Measurements from ENCODE around the gene BLOC1S6.

Gene BLOC1S6, protein sequence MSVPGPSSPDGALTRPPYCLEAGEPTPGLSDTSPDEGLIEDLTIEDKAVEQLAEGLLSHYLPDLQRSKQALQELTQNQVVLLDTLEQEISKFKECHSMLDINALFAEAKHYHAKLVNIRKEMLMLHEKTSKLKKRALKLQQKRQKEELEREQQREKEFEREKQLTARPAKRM

GRCh38 chr15:45587095-45587862, at the start of gene BLOC1S6:
BLOC1S6 (plus strand) TSS chr15:45587379; CDS start chr15:45587444, 65 bp downstream.
- peak; percentile 83 for DNase-seq (ENCODE audit: low read depth)

DNA sequence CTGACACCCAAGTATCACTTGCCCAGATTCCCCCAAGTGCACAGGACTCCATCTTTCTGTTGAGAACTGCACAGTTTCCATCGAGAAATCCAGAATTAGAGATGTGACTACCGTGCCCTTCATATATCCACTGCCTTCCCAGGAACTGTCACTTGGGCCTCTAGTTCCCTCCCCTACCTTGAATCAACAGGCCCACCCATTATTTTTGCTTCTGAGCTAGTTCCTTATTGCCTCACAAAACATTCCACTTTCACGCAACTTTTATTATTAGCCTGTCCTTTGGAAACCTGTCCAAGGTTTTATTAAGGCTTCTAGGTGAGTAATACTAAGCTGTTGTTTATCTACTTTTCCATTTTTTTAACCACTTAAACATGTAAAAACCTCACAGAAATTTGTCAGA, 47.5 kb upstream of the BLOC1S6 start:
- no peak for DNase-seq (ENCODE audit: low read depth)

DNA sequence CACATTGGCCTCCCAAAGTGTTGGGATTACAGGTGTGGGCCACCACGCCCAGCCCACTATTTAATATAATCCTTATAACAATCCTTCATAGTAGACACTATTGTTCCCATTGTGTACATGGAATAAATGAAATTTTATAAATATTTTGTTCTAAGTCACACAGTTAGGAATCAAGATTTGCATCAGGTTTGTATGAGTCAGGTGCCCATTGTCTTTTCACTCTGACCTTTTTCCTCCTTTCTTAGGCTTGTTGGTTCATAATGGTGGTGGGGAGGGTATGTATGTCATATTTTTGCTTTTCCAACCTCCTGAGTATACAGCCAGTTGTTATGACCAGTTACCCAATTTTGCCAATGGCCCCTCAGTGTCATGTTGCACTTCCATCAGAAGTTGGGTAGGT, 46.6 kb upstream of the BLOC1S6 start:
- DNase-seq (ENCODE audit: low read depth) = no peak

DNA sequence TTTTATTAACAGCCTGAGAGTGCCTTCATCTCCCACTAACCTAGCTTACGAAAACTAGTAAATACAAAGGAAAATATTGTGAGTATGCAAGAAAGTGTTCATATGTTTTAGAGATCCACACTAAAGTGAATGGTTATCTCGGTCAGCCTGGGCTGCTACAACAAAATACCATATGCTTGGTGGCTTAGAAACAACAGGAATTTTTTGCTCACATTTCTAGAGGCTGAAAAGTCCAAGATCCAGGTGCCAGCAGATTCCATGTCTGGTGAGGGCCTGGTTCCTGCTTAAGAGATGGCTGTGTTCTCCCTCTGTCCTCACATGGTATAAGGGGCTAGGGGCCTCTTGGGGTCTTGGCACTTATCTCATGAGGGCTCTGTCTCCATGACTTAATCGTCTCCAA, 44.1 kb upstream of the BLOC1S6 start:
- no peak for DNase-seq (ENCODE audit: low read depth)

- no peak for DNase-seq (ENCODE audit: low read depth)
Observed at GRCh38 chr15:45544266-45545023, 42.7 kb upstream of the BLOC1S6 start.

- no peak for DNase-seq (ENCODE audit: low read depth)
Observed at GRCh38 chr15:45546789-45547188, 40.4 kb upstream of the BLOC1S6 start.

DNA sequence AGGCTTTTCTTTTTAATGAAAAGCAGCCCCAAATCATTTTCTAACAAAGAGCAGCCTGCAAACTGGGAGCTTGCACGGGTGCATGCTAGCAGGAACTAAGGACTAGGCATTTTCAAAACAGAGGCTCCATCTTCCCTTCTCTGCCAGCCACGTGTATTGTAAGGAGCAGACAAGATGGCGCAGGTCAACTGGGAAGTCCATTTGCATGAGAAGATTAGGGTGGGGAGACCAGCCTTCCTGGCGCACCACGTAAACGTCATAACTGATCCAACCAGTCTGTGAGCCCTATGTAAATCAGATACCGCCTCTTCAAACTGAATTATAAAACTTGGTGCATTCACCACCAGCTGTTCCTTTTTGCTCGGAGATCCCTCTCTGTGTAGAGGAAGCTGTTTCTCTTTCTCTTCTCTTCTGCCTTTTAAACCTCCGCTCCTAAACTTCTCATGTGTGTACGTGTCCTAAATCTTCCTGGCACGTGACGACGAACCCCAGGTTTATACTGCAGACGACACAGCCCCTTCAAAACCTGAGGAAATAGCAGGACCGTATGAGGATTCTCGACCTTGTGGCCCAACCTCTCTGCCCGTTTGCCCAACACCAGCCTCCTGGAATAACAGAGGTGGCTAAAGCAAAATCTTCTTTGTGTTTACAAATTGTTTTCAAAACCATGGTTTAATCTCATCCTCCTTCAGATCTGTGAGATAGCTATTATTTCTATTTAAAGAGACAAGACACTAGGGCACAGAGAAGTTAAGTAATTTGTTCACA, 38.2 kb upstream of the BLOC1S6 start:
- no peak for DNase-seq (ENCODE audit: low read depth)

GRCh38 chr15:45549541-45550220, 37.5 kb upstream of the BLOC1S6 start:
- no peak for DNase-seq (ENCODE audit: low read depth)

- DNase-seq (ENCODE audit: low read depth) = no peak
Observed at GRCh38 chr15:45550436-45550835, 36.7 kb upstream of the BLOC1S6 start.

DNA sequence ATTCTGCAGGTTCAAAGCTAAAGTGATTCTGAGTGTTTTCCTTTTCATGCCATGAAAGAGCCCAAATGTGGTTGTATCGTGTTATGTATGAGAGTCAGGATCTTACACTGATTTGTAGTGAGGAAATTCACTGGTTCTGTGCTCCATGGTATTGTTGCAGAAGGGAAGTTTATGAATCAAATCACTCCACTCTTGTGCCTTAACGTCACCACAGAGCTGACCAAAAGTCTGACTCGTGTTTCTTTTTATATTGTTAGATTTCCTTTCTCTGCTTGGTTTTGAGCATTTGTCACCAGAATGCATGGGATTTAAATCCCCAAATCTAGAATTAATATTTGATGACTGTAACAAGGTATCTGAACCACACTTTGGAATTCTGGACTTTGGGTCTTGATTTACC, 35.5 kb upstream of the BLOC1S6 start:
- DNase-seq (ENCODE audit: low read depth) = no peak

GRCh38 chr15:45555934-45556608, 31.1 kb upstream of the BLOC1S6 start:
- no peak for DNase-seq (ENCODE audit: low read depth)

- no peak for DNase-seq (ENCODE audit: low read depth)
Observed at GRCh38 chr15:45572617-45573016, 14.6 kb upstream of the BLOC1S6 start.

DNA sequence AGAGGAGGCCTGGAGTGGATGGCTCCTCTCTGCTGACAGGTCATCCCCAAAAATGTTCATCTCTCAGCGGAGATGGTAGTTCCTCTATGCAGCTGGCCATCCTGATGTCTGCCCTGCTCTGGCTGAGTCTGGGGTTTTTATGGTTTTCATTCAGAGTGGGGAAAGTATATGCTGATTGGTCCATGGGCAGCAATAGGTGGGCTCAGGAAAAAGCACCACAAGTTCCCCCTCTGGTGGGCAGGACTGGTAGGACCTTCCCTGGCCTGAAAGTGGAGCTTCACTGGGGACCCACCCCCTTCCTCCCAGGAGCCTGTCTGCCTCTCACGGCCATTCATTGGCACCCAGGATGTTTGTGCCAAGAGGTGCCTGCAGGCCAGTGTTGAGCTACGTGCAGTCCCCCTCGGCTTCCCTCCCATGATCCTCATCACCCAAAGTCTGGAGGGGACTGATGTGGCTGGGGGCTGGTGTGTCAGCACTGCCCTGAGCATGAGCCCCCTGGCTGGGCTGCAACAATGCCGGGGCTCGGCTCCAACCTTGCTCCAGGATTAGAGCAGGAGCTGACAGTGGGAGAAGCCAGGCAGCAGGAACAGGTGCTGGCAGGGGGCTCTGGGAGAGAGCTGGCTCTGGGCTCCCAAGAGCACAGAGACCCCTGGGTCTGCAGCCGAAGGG, 13.1 kb upstream of the BLOC1S6 start:
- peak; percentile 21 for DNase-seq (ENCODE audit: low read depth)

GRCh38 chr15:45581919-45582318, 5.3 kb upstream of the BLOC1S6 start:
- DNase-seq (ENCODE audit: low read depth) = no peak

- DNase-seq (ENCODE audit: low read depth) = no peak
Observed at GRCh38 chr15:45583731-45584639, 3.2 kb upstream of the BLOC1S6 start.

DNA sequence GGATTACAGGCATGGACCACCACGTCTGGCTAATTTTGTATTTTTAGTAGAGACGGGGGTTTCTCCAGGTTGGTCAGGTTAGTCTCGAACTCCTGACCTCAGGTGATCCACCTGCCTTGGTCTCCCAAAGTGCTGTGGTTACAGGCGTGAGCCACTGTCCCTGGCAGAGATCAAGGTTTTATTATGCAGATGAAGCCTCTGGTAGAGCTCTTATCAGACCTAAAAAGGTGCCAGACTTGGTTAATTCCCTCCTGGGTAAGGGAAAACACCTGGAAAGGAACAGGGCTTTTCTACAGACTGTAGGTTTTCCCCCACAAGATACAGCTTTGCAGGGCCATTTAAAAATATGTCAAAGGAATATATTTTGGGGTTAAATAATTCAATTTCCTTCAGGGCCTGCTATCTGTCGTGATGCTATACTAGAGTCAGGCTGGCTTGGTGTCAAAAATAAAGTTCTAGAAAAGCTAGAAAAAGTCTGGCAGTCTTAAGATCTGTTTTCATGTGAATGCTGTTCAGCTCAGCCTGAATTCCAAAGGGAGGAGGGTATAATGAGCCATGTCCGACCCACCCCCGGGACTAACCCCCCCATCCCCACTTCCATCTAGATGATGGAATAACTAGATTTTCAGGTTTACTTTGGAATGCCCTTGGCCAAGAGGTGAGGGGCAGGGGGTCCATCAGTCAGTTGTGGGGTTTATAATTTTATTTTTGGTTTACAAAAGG, 1.9 kb upstream of the BLOC1S6 start:
- no peak for DNase-seq (ENCODE audit: low read depth)

DNA sequence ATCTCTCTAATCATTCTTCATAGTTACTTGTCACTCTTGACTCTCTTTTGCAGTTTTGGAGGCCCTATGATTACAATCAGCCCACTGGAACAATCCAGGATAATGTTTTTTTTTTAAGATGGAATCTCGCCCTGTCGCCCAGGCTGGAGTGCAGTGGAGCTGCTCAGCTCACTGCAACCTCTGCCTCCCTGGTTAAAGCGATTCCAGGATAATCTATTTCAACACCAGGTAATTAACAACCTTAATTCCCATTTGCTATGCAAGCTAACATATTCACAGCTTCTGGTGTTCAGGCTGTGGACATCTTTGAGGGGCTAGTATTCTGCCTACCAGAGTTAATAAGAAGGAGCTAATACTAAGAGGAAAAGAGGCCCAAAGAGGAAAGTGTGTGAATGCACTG, 1.1 kb upstream of the BLOC1S6 start:
- DNase-seq (ENCODE audit: low read depth) = no peak

DNA sequence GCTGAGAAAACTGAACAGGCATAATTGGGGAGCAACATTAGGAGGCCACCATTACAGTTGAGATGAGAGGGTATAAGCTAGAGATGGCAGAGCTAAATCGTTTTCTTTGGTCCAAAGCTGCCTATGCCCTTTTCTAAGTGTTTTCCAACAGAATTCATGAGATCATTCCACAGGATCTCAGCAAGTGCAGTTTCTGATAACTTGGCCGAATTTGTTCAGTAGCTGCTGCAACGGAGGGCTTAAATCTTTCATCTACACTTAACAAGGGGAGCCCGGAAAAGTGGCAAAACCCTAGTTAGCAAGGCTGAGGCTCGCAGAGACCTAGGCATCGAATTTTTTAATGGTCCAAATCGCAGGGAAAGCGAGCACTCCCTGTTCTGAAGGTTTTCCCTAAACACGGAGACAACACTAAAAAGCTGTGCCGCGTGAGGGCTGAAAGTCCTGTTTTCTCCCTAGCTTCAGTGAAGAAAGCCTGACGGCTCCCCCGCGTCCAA, 531 bp upstream of the BLOC1S6 start:
- no peak for DNase-seq (ENCODE audit: low read depth)

GRCh38 chr15:45587863-45588170, 638 bp downstream of the BLOC1S6 start:
- no peak for DNase-seq (ENCODE audit: low read depth)
